Dedifferentiated amniotic fluid mesenchymal stem cell (primary cell): ENCODE data around the gene FAHD2A.
"Not testable (repeated sequence)": the region's sequence is repeated elsewhere in the genome, so short reads cannot be mapped to it uniquely, and the experiment has no call there.

Source experiments
- DNase-seq: peaks from one replicate; pipeline ENCODE4 v3.0.0-alpha.2; 2016; ENCODE audit errors: extremely low spot score

The FAHD2A gene, protein sequence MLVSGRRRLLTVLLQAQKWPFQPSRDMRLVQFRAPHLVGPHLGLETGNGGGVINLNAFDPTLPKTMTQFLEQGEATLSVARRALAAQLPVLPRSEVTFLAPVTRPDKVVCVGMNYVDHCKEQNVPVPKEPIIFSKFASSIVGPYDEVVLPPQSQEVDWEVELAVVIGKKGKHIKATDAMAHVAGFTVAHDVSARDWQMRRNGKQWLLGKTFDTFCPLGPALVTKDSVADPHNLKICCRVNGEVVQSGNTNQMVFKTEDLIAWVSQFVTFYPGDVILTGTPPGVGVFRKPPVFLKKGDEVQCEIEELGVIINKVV

DNA sequence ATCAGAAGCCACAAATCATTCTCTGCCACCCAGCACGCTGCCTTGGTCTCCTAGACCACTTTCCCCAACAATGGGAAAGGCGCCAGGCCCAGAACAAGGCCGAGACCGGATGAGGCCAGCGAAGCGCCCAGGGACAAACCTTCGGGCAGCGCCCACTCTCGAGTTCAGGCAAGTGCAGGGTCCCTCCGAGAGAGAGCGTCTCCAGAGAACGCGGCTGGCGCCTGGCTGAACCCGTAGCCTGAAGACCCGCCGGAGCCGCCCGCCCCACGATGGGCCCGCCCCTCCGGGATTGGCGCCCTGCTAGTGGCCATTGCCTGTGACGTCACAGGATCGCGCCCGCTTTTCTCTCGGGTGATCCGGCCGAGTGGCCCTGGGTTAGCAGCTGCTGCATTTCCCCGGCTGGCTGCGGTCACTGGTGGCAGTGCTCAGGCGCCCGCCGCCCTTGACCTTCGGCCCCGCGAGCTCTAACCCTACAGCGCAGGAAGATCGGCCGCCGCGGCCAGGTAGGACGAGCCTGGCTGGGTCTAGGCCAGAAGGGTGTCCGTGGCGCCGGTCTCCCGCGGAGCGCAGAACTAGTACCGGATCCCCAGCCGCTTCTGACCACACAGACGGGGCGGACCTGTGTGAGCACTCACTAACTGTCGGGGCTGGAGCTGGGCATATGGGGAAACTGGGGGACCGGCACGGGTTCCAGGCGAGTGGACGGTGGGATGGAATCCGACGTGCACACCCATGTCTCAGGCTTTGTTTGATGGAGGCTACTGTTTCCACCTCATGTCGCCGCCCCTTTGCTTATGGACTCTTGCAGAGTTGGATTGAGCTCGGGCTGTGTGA is at the start of gene FAHD2A:
Gene FAHD2A, plus strand, starts transcription at position 339 of the 834 bp plus-strand sequence. CDS start 2,851 bp downstream, outside the sequence.
- peak; percentile 91 for DNase-seq

DNA sequence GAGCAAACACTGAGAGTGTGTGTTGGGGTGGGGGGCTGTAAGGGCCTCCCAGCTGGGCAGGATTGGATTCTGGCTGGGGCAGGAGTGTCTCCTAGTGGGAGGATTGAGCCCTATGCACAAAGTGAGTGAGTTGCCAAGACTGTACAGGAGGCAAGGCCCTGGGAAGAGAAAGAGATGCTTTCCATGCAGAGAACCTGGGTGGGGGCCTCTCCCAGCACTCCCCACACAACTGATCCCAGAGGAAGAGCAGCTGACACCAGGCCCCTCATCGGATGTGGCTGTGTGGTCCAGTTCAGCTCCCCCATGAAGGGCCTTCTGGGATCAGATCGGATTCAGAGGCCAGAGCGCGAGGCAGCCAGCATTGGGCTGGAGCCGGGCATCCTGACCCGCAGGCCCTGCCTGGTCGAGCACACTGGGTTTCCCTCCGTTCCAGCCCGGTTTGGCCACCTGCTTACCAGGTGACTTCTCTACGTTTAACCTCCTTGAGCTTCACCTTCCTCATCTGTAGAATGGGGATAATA is 49.4 kb upstream of the FAHD2A start:
- no peak for DNase-seq

DNA sequence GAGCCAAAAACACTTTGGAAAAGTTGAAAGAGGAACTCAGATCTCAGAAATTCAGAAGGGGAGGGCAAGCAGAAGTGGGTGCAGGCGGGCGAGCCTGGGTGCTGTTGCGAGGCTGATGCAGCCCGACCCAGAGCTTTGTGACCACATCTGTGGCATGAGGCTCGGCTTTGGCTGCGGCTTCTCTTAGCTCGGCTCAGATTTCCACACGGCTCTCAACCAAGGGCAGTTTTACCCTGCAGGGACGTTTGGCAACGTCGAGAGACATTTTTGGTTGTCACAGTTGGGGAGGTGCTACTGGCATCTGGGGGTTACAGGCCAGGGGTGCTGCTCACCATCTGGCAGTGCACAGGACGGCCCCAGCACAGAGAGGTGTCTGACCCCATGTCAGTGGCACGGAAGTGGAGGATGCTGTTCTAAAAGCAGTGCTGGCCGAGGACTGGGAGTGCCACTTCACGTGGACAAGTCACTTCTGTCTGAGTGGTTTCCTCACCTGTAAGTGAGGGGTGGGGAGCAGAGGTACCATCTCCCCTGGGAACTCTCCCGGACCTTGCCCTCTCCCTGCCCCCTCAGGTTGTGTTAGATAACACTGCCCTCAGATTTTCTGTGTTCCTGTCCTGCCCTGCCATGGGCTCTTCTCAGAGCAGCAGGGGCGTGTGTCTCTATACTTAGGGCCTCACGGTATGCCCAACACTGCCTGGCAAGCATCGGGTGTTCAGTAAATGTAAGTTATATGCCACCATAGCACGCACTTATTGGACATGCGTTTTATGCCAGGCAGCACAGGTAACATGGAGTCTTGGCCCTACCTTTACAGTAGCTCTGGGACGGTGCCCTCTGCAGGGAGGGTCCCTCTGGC is 48.7 kb upstream of the FAHD2A start:
- DNase-seq = no peak

DNA sequence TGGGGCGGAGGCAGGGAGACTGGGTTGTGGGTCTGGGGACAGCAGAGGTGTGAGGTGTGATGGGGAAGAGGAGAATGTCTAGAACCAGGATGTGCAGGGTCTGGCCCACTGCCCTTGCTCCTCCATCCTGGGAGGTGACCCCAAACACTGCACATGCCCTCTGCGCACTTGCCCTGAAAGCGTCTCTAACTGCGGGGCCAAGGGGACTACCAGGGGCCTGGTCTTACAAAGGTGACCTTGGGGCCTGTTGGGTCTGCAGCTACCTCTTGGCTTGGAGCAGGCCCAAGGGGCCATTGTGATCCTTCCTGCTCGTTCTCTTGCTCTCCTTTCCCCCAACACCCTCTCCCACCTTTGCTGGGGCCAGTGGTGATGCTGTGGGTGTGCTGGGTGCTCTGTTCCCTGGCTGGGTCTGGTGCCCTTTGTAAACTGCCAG is 48.0 kb upstream of the FAHD2A start:
- DNase-seq = no peak

DNA sequence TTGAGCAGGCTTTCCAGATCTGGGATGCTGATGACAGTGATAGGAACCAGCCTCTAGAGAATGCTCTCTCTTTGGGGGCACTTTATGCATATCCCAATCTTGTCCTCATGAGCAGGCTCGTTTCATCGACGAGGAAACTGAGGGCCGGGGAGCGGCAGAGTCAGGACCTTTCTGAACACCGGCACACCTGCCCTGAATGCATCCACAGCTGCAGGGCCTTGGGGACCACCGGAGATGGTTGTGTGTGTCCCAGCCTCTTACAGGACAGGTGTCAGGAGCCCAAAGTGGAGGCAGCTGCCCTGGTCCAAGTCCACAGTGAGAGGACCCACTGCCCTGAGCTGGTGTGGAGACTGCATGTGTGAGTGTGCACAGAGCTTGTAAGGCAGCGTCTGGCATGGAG is 47.6 kb upstream of the FAHD2A start:
- no peak for DNase-seq

DNA sequence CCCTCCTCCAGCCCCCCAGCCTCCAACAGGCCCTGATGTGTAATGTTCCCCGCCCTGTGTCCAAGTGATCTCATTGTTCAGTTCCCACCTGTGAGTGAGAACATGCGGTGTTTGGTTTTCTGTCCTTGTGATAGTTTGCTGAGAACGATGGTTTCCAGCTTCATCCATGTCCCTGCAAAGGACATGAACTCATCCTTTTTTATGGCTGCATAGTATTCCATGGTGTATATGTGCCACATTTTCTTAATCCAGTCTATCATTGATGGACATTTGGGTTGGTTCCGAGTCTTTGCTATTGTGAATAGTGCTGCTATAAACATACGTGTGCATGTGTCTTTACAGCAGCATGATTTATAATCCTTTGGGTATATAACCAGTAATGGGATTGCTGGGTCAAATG is 47.0 kb upstream of the FAHD2A start:
- DNase-seq = not testable (repeated sequence)

DNA sequence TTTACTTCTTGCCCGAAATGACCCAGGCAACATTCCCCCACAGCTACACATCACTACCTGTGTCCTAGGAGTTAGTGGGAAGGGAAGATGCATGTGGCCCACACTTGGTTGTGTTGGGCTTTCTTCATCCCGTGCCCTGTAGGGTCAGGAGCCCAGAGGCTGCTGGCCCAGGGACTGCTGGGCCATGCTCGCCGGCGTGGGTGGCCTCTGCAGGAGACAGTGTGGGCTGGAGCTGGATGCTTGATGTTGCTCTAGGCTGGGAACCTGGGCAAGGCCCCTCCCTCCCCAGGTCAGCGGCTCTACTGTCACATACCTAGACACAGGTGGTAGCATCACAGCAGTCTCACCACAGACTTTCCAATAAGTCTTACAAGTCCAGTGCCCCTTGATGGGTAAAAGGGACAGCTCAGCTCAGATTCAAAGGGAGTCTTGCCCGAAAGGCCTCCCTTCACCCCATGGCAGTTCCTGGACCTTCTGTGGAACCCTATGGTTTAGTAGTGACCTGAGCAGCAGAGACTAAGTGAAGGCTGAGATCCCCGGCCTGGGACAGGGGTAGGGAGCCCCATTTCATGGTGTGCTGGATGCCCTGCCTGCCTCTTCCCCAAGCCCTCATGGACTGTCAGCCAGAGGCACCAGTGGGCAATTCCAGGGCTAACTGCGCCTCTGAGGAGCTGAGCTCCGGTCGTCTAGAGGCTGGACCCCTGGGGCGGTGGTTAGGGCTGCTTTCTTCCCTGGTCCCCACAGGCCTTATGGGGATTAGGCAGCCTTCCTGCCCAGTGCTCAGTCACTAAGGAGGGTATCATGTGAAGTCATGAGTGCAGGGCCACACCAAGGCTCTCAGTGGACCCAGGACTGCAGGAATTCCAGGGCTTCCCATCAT is 45.4 kb upstream of the FAHD2A start:
- no peak for DNase-seq

DNA sequence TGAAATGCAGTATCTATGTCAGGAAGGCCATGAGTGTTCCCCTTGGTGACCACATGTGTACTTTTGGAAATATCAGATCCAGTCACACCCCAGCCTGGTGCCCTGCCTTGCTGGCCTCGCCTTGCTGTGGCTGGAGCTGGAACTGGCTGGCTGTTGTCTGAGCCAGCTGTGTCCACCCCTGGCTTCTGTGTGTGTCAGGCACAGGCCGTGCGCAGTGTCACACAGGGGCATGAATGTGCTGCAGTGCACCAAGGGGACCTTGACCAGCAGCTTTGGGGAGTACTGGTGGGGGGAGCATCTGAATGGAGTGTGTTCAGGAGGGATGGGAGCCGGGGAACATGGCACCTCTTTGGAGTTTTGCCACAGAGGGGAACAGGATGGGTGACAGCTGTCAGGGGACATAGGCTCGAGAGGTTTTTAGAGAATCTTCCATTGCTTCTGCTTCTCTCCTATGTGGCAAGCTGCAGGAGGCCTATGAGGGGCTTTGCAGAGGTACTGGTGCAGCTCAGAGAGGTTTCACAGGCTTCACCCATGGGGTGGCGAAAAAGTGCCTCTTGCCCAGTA is 44.7 kb upstream of the FAHD2A start:
- no peak for DNase-seq

DNA sequence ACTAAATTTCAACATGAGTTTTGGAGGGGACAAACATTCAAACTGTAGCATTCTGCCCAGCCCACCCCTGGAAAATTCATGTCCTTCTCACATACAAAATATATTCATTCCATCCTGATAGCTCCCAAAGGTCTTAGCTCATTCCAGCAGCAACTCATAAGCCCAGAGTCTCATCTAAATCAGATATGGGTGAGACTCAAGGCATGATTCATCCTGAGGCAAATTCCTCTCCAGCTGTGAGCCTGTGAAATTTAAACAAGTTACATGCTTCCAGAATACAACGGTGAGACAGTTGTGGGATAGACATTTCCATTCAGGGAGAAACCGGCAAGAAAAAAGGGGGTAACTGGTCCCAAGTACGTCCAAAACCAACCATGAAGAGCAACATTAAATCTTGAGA is 43.5 kb upstream of the FAHD2A start:
- DNase-seq = peak; percentile 63

DNA sequence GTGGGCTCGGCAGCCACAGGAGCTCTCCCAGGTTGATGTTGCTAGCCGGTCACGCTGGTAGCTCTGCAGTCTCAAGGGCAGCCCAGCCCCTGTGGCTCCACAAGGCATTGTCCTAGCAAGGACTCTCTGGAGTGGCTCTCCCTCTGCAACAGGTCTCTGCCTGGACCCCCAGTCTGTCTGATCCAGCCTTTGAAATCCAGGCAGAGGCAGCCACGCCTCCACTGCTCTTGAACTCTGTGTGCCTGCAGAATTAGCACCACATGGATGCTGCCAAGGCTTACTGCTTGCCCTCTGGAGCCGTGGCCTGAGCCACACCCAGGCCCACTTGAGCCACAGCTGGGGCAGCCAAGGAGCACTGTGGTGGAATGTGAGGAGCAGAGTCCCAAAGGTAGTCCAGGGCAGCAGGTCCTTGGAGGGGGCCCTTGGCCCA is 43.0 kb upstream of the FAHD2A start:
- DNase-seq = no peak

DNA sequence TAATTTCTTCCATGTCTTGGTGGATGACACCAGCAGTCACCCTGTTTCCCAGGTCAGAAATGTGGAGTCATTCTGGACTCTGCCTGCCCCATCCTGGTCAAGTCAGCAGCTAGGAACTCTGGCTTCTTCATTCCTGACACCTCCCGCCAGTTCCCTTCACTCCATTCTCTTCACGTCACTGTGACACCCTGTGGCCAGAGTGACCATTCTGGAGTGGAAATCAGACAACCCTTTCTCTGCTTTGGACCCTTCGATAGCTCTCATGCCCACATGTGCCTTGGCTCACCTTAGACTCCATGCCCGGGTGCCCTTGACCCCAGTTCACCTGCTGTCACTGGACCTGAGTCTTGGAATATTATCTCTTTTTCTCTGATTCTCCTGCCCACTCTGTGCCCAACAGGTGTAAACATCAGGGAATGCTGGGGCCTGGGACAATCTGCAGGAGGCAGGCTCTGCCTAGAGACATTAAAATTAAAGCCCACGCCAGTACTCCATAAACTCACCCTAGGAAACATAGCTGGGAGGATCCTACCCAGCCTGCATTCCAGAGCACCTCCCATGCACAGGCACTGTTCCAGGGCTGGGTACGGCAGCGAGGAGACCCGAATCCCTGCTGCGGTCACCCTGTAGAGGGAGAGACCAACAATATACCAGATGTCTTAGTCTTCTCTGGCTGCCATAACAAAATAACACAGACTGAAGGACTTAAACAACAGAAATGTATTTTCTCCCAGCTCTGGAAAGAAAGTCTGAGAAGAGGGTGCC is 41.1 kb upstream of the FAHD2A start:
- no peak for DNase-seq

DNA sequence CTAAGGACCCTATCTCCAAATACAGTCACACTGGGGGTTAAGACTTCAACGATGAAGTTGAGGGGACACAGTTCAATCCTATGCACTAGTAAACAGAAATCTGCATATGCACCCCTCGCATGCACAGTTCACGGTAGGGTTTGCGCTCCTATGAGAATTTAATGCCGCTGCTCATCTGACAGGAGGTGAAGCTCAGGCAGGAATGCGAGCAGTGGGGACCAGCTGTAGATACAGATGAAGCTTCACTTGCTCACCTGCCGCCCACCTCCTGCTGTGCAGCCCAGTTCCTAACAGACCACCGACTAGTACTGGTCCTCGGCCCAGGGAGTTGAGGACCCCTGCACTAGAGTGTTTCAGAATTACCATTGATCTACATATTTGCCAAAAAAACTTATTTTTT is 40.0 kb upstream of the FAHD2A start:
- no peak for DNase-seq

DNA sequence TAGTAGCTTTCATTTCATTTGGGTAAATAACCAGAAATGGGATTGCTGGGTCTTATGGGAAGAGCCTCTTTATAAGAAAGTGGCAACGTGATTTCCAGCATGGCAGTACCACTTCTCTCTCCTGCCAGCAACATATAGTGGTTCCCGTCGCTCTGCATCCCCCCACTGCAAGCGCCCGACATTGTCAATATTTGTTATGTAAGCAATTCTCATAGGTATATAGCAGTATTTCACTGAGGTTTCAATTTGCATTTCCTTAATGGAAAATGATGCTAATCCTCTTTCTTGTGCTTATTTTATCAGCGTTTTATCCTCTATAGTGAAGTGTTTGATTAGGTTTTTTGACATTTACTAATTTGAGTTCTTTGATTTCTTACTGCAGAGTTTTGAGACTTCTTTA is 36.0 kb upstream of the FAHD2A start:
- no peak for DNase-seq

DNA sequence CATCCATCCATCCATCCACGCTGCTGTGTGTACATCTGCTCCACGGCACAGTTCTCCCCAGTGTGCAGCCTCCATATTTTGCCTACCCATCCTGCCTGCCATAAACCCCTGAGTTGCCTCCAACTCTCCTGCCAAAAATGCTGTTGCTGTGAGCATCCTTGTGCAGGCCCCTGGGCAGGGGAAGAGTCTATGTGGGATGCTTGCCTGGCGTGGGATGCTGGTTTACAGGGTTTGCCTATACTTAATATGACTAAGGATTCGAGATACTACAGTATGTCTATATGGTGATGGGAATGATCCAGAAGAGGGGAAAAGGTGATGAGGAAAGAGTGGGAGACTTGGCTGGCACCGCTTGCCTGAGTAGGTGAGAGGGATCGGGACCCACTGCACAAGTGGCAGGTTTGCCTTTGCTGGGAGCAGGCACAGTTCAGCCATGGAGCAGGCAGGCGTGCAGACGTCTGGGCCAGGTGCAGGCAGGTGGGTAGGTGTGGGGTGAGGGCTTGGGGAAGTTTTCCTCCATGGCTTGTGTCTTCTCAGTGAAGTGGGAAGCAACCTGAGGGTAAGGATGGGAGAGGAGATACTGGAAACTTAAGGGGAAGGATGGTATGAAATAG is 30.2 kb upstream of the FAHD2A start:
- DNase-seq = no peak

DNA sequence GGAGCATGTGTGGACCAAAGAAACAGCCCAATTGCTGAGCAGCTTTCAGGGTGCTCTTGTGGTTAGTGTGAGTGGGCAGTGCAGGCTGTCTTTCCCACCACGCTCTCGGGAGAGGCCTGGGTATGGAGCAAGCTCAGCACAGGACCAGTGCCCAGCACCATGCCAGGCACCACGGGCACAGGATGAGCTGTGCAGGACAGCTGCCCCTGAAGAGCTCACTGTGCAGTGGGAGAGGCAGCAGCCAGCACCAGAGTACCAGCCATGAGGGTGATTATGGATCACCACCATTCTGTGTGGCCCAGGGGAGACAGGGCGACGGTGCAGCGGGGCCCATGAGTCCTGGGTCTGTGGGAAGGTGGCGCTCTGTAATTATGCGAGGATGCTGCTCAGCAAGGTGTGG is 29.7 kb upstream of the FAHD2A start:
- DNase-seq = no peak

DNA sequence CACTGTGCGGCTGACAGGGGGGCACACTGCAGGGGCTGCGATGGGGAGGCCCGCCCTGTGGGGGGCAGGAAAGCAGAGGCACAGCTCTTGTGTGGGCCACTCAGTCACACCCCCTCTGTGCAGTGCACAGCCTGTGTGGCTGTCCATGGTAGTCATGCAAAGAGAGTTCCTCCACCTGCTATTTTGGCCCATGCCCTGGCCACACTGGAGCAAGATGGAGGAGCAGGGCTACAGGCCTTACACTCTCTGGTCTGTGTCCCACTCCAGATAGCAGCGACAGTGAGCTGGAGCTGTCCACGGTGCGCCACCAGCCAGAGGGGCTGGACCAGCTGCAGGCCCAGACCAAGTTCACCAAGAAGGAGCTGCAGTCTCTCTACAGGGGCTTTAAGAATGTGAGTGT is 28.5 kb upstream of the FAHD2A start:
- no peak for DNase-seq

DNA sequence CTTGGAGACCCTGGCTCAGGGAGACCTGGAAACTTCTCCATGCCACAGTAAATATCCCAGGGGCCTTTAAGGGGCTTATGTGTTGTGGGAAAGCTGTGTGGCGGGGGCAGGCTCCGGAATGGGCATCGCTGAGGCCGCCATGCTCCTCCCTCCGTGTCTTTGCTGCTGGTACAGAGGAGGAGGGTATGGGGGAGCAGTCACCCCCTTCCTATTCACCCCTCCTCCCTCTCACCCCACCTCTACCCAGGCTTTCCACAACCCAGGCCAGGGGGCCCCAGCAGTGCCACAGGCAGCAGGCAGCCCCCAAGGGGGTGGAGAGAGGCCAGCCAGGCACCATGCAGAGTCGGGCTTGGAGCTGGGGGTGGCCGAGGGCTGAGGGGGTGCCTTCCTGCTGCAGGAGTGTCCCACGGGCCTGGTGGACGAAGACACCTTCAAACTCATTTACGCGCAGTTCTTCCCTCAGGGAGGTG is 28.0 kb upstream of the FAHD2A start:
- DNase-seq = no peak

DNA sequence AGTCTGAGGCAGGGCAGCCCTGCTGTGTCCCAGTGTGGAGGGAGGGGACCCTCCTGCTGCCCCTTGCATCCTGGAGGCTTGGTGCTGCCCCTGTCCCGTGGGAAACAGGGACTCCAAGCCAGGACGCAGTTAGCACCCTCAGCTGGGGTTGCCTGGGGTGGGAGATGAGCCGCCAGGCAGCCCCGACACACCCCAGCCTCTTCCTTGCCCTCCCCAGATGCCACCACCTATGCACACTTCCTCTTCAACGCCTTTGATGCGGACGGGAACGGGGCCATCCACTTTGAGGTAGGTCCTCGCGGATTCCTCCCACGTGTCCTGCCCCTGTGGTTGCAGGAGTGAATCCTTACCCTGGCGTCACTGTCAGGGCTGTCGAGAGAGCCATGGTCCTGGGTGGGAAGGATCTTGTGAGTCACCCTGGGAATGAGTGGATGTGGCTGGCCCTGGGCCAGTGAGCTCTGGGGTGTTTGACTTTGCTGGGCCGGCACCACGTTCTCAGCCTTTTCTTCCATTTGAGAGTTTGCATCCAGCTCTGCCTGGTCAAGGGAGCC is 27.5 kb upstream of the FAHD2A start:
- DNase-seq = no peak
